NT2/D1 (cell line): ENCODE measurements around the gene ZFR2.
A peak's percentile ranks its signal among the peaks of the same experiment; 100 is the strongest.

Source experiments
- DNase-seq: peaks from one replicate; pipeline ENCODE4 v3.0.0-alpha.2; 2011; ENCODE audit warnings: low read depth, low spot score
- H3K27me3 ChIP-seq: 2 replicates; pipeline ENCODE4 v1.6.0; 2011; ENCODE audit warnings: mild to moderate bottlenecking; ENCODE audit not compliant: insufficient read length, insufficient read depth
- H3K36me3 ChIP-seq: 2 replicates; pipeline ENCODE4 v1.6.1; 2011; ENCODE audit warnings: mild to moderate bottlenecking, low read length, mixed read lengths; ENCODE audit not compliant: insufficient read depth, insufficient read length
- H3K4me1 ChIP-seq: 2 replicates; pipeline ENCODE4 v1.5.1; 2011; ENCODE audit not compliant: insufficient read depth, insufficient read length
- H3K4me3 ChIP-seq: 2 replicates; pipeline ENCODE4 v1.5.1; 2011; ENCODE audit warnings: low read depth; ENCODE audit not compliant: insufficient read length
- H3K9ac ChIP-seq: 2 replicates; pipeline ENCODE4 v1.6.0; 2011; ENCODE audit warnings: low read depth; ENCODE audit not compliant: insufficient read length
- H3K9me3 ChIP-seq: 2 replicates; pipeline ENCODE4 v1.5.1; 2011; ENCODE audit warnings: mild to moderate bottlenecking, low read length; ENCODE audit not compliant: insufficient read depth
- SUZ12 ChIP-seq: IDR thresholded peaks from 2 replicates; pipeline ENCODE4 v1.6.1; 2011; ENCODE audit not compliant: insufficient read length, insufficient read depth; ENCODE audit errors: extremely low read depth
- YY1 ChIP-seq: IDR thresholded peaks from 2 replicates; pipeline ENCODE4 v1.6.1; 2011; ENCODE audit not compliant: insufficient read length, insufficient read depth
- ZNF274 ChIP-seq: IDR thresholded peaks from 2 replicates; pipeline ENCODE4 v1.6.1; 2011; ENCODE audit warnings: mild to moderate bottlenecking, low read depth, low read length

The ZFR2 gene

GRCh38 chr19:3868770-3869456 is at the start of gene ZFR2:
TSS of gene ZFR2 (minus strand) at chr19:3869038. CDS start at chr19:3869017, 21 bp downstream.
- Histone ChIP-seq H3K4me3 (peak within 1 kb of the TSS; percentile 46), H3K9ac (peak within 1 kb of the TSS; percentile 92), H3K4me1 (peaks cover 8% of the 10 kb centered on the region), H3K27me3 (peaks cover 15% of the 10 kb centered on the region), H3K36me3 (peaks cover 11% of the 10 kb centered on the region), H3K9me3 (peaks cover 9% of the 10 kb centered on the region)
- TF ChIP-seq YY1: peak; percentile 37
- TF ChIP-seq ZNF274: no peak
- DNase-seq: peak; percentile 89

GRCh38 chr19:3916033-3916432 is 47.2 kb upstream of the ZFR2 start:
- Histone ChIP-seq H3K36me3 (peaks cover 13% of the 10 kb centered on the region), H3K4me1 (no peaks in the 10 kb centered on the region), H3K9ac (no peak overlapping the region), H3K4me3 (no peak overlapping the region), H3K27me3 (no peaks in the 10 kb centered on the region), H3K9me3 (peaks cover 7% of the 10 kb centered on the region; the same call in 1 of the 2 replicates)
- no peak for DNase-seq
- TF ChIP-seq ZNF274 (no peak), YY1 (no peak), SUZ12 (no peak)

- DNase-seq: no peak
- Histone ChIP-seq H3K9me3 (peaks cover 6% of the 10 kb centered on the region; the same call in 1 of the 2 replicates), H3K9ac (no peak overlapping the region), H3K4me1 (no peaks in the 10 kb centered on the region), H3K4me3 (no peak overlapping the region), H3K36me3 (peaks cover 20% of the 10 kb centered on the region), H3K27me3 (no peaks in the 10 kb centered on the region)
- no peak for TF ChIP-seq ZNF274
- no peak for TF ChIP-seq SUZ12
- TF ChIP-seq YY1: no peak
These were observed 45.4 kb upstream of the ZFR2 start for GRCh38 chr19:3914199-3914598.

GRCh38 chr19:3910105-3910504 is 41.3 kb upstream of the ZFR2 start:
- Histone ChIP-seq H3K9me3 (peaks cover 6% of the 10 kb centered on the region; the same call in 1 of the 2 replicates), H3K4me1 (peaks cover 2% of the 10 kb centered on the region), H3K4me3 (no peak overlapping the region), H3K27me3 (no peaks in the 10 kb centered on the region), H3K9ac (no peak overlapping the region), H3K36me3 (peaks cover 22% of the 10 kb centered on the region)
- DNase-seq: no peak
- TF ChIP-seq YY1: no peak
- TF ChIP-seq SUZ12: no peak
- no peak for TF ChIP-seq ZNF274

GRCh38 chr19:3908266-3909054 is 39.6 kb upstream of the ZFR2 start:
- Histone ChIP-seq H3K36me3 (peaks cover 20% of the 10 kb centered on the region), H3K4me1 (peaks cover 2% of the 10 kb centered on the region), H3K27me3 (no peaks in the 10 kb centered on the region), H3K9me3 (peaks cover 6% of the 10 kb centered on the region; the same call in 1 of the 2 replicates), H3K9ac (no peak overlapping the region), H3K4me3 (no peak overlapping the region)
- DNase-seq: no peak
- no peak for TF ChIP-seq ZNF274

GRCh38 chr19:3907626-3908265 is 38.9 kb upstream of the ZFR2 start:
- TF ChIP-seq ZNF274: no peak
- TF ChIP-seq SUZ12: no peak
- no peak for TF ChIP-seq YY1
- H3K27me3 ChIP-seq: no peaks in the 10 kb centered on the region
- no peak overlapping the region for H3K9ac ChIP-seq
- peaks cover 6% of the 10 kb centered on the region; the same call in 1 of the 2 replicates for H3K9me3 ChIP-seq
- H3K4me1 ChIP-seq: peaks cover 2% of the 10 kb centered on the region
- no peak overlapping the region for H3K4me3 ChIP-seq
- no peak for DNase-seq
- H3K36me3 ChIP-seq: peaks cover 19% of the 10 kb centered on the region

GRCh38 chr19:3904233-3904632 is 35.4 kb upstream of the ZFR2 start:
- no peak for TF ChIP-seq ZNF274
- no peak for TF ChIP-seq YY1
- no peak for TF ChIP-seq SUZ12
- H3K4me3 ChIP-seq: no peak overlapping the region
- H3K4me1 ChIP-seq: peaks cover 2% of the 10 kb centered on the region

More at GRCh38 chr19:3904233-3904632, 35.4 kb upstream of the ZFR2 start:
- peaks cover 5% of the 10 kb centered on the region for H3K36me3 ChIP-seq
- no peak for DNase-seq
- H3K27me3 ChIP-seq: no peaks in the 10 kb centered on the region
- H3K9ac ChIP-seq: no peak overlapping the region
- no peaks in the 10 kb centered on the region for H3K9me3 ChIP-seq
